ENCODE data around the gene SOX15. TPM values are rescaled to one million over a fixed set of nuclear protein-coding genes. Genes with fewer than 3 reads are reported as not detected.
A peak's percentile ranks its signal among the peaks of the same experiment; 100 is the strongest.

Gene SOX15
- total and polyA plus RNA-seq, 2 of the 13 experiments (the other 11 are each of a cell fraction or from before 2014, with no cell fraction given): 0.07 to 0.18 TPM

DNA sequence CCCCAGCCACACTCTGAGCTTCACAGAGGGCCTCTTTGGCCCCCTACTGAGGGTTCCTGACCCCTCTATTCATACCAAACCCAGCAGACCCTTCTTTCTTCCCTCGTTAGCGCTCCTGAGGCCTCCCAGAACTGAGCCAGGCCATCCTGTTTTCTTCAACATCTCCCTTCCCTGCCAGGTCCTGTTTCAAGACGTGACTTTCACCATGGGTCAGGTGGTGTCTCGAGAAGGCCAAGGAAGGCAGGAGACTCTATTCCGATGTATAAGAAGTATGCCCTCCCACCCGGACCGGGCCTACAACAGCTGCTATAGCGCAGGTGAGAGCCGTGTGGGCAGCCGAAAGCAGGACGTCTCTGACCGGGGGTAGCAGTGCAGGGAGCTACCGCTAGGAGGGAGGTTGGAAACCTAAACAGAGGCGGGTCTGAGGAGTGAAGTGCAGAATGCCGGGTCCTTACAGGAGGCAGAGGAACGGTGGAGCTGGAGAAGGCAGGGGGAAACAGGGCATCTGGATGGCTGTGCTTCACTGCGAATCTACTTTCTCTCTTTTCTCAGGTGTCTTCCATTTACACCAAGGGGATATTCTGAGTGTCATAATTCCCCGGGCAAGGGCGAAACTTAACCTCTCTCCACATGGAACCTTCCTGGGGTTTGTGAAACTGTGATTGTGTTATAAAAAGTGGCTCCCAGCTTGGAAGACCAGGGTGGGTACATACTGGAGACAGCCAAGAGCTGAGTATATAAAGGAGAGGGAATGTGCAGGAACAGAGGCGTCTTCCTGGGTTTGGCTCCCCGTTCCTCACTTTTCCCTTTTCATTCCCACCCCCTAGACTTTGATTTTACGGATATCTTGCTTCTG, 29.5 kb downstream of the SOX15 start (continued):
- TF ChIP-seq DNMT3B (CRISPR knock-in tag; conservative IDR thresholded peaks at IDR 0.05) (0 out of 2 replicates have a peak, but pooled peaks have one; percentile 28), SAP130 (CRISPR knock-in tag; IDR thresholded peaks at IDR 0.05; ENCODE audit: low read depth) (peak; percentile 36; the same call in 1 of the 2 replicates), ZNF558 (CRISPR knock-in tag; IDR thresholded peaks at IDR 0.05; ENCODE audit: borderline replicate concordance) (0 out of 2 replicates have a peak, but pooled peaks have one; percentile 4), SALL1 (CRISPR knock-in tag; IDR thresholded peaks at IDR 0.05) (no peak), ZNF670 (CRISPR knock-in tag; IDR thresholded peaks at IDR 0.05; ENCODE audit: borderline replicate concordance) (no peak), ZNF446 (CRISPR knock-in tag; IDR thresholded peaks at IDR 0.05) (peak; percentile 45; the same call in 1 of the 2 replicates), KLF9 (CRISPR knock-in tag; IDR thresholded peaks at IDR 0.05; ENCODE audit: low read depth) (no peak), ZNF337 (CRISPR knock-in tag; IDR thresholded peaks at IDR 0.05; ENCODE audit: borderline replicate concordance, low read depth) (no peak), NFIC (IDR thresholded peaks at IDR 0.05; ENCODE audit: low read length) (no peak), HDAC6 (IDR thresholded peaks at IDR 0.05; ENCODE audit: low read depth, low read length) (no peak), ZNF572 (CRISPR knock-in tag; IDR thresholded peaks at IDR 0.05) (0 out of 2 replicates have a peak, but pooled peaks have one; percentile 38), U2AF1 (optimal IDR thresholded peaks at IDR 0.05; ENCODE audit: low read depth, low read length) (peak; percentile 23), ZBTB8A (CRISPR knock-in tag; IDR thresholded peaks at IDR 0.05; ENCODE audit: borderline replicate concordance, low read depth) (0 out of 2 replicates have a peak, but pooled peaks have one; percentile 7), MXI1 (IDR thresholded peaks at IDR 0.05; ENCODE audit: borderline replicate concordance, low read depth, low read length) (0 out of 3 replicates have a peak, but pooled peaks have one; percentile 18), ZNF17 (CRISPR knock-in tag; IDR thresholded peaks at IDR 0.05) (no peak), STAG1 (CRISPR knock-in tag; IDR thresholded peaks at IDR 0.05) (peak; percentile 37), NAIF1 (CRISPR knock-in tag; IDR thresholded peaks at IDR 0.05; ENCODE audit: borderline replicate concordance) (no peak), CENPX (CRISPR knock-in tag; IDR thresholded peaks at IDR 0.05) (no peak), ZMYM3 (CRISPR knock-in tag; IDR thresholded peaks at IDR 0.05) (0 out of 2 replicates have a peak, but pooled peaks have one; percentile 20), FOXK1 (CRISPR knock-in tag; IDR thresholded peaks at IDR 0.05; ENCODE audit: borderline replicate concordance, low read depth) (no peak)
- TF ChIP-seq, protein P1, sequence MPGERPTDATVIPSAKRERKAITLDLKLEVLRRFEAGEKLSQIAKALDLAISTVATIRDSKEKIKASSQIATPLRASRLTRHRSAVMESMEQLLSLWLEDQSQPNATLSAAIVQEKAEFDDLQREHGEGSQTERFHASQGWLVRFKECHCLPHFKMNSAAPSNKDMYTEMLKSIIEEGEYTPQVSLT (CRISPR knock-in tag; IDR thresholded peaks at IDR 0.05; ENCODE audit: borderline replicate concordance, low read depth): no peak
- TF ChIP-seq, protein P2, sequence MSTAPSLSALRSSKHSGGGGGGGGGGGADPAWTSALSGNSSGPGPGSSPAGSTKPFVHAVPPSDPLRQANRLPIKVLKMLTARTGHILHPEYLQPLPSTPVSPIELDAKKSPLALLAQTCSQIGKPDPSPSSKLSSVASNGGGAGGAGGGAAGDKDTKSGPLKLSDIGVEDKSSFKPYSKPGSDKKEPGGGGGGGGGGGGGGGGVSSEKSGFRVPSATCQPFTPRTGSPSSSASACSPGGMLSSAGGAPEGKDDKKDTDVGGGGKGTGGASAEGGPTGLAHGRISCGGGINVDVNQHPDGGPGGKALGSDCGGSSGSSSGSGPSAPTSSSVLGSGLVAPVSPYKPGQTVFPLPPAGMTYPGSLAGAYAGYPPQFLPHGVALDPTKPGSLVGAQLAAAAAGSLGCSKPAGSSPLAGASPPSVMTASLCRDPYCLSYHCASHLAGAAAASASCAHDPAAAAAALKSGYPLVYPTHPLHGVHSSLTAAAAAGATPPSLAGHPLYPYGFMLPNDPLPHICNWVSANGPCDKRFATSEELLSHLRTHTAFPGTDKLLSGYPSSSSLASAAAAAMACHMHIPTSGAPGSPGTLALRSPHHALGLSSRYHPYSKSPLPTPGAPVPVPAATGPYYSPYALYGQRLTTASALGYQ (CRISPR knock-in tag; IDR thresholded peaks at IDR 0.05): peak; percentile 37; the same call in 1 of the 2 replicates
- TF ChIP-seq, protein P3, sequence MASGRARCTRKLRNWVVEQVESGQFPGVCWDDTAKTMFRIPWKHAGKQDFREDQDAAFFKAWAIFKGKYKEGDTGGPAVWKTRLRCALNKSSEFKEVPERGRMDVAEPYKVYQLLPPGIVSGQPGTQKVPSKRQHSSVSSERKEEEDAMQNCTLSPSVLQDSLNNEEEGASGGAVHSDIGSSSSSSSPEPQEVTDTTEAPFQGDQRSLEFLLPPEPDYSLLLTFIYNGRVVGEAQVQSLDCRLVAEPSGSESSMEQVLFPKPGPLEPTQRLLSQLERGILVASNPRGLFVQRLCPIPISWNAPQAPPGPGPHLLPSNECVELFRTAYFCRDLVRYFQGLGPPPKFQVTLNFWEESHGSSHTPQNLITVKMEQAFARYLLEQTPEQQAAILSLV (CRISPR knock-in tag; IDR thresholded peaks at IDR 0.05; ENCODE audit: borderline replicate concordance): no peak
- TF ChIP-seq, protein P4, sequence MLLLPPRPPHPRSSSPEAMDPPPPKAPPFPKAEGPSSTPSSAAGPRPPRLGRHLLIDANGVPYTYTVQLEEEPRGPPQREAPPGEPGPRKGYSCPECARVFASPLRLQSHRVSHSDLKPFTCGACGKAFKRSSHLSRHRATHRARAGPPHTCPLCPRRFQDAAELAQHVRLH (CRISPR knock-in tag; IDR thresholded peaks at IDR 0.05; ENCODE audit: borderline replicate concordance, low read depth): 0 out of 2 replicates have a peak, but pooled peaks have one; percentile 55
- TF ChIP-seq, protein P5, sequence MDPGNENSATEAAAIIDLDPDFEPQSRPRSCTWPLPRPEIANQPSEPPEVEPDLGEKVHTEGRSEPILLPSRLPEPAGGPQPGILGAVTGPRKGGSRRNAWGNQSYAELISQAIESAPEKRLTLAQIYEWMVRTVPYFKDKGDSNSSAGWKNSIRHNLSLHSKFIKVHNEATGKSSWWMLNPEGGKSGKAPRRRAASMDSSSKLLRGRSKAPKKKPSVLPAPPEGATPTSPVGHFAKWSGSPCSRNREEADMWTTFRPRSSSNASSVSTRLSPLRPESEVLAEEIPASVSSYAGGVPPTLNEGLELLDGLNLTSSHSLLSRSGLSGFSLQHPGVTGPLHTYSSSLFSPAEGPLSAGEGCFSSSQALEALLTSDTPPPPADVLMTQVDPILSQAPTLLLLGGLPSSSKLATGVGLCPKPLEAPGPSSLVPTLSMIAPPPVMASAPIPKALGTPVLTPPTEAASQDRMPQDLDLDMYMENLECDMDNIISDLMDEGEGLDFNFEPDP (CRISPR knock-in tag; conservative IDR thresholded peaks at IDR 0.05): no peak

Data from HepG2 (cell line).